NCI-H2227 (cell line): ENCODE results near the gene GNAS-AS1.

Experiments
- DNase-seq: peaks from one replicate; lab custom pipeline; 2025; ENCODE audit not compliant: unreplicated experiment; lab: John Stamatoyannopoulos, UW

The GNAS-AS1 gene

GRCh38 chr20:58811334-58811733 lies 39.4 kb downstream of the GNAS-AS1 start:
- DNase-seq: no peak

GRCh38 chr20:58810879-58811250 lies 39.8 kb downstream of the GNAS-AS1 start:
- DNase-seq: no peak

GRCh38 chr20:58810116-58810878 lies 40.4 kb downstream of the GNAS-AS1 start:
- DNase-seq: no peak

- no peak for DNase-seq
These were observed 42.2 kb downstream of the GNAS-AS1 start for GRCh38 chr20:58808271-58809046.

- no peak for DNase-seq
These were observed 42.9 kb downstream of the GNAS-AS1 start for GRCh38 chr20:58807801-58808200.

- DNase-seq: no peak
These were observed 47.2 kb downstream of the GNAS-AS1 start for GRCh38 chr20:58803533-58803932.

- no peak for DNase-seq
These were observed 48.6 kb downstream of the GNAS-AS1 start for GRCh38 chr20:58802061-58802460.

GRCh38 chr20:58800134-58800871 lies 50.4 kb downstream of the GNAS-AS1 start:
- DNase-seq: no peak

GRCh38 chr20:58797371-58798338 lies 53.0 kb downstream of the GNAS-AS1 start:
- no peak for DNase-seq

- no peak for DNase-seq
These were observed 54.8 kb downstream of the GNAS-AS1 start for GRCh38 chr20:58795923-58796245.

GRCh38 chr20:58795181-58795922 lies 55.4 kb downstream of the GNAS-AS1 start:
- DNase-seq: no peak

- DNase-seq: no peak
These were observed 56.1 kb downstream of the GNAS-AS1 start for GRCh38 chr20:58794510-58795180.

GRCh38 chr20:58793512-58794420 lies 56.9 kb downstream of the GNAS-AS1 start:
- DNase-seq: no peak

GRCh38 chr20:58792426-58792825 lies 58.3 kb downstream of the GNAS-AS1 start:
- no peak for DNase-seq

- no peak for DNase-seq
These were observed 59.4 kb downstream of the GNAS-AS1 start for GRCh38 chr20:58791286-58791685.

GRCh38 chr20:58790454-58790853 lies 60.2 kb downstream of the GNAS-AS1 start:
- DNase-seq: no peak

- DNase-seq: no peak
These were observed 61.7 kb downstream of the GNAS-AS1 start for GRCh38 chr20:58788896-58789544.
